AG20443 (cell line): ENCODE measurements around the gene SMIM44.
"Not testable (repeated sequence)": the region's sequence is repeated elsewhere in the genome, so short reads cannot be mapped to it uniquely, and the experiment has no call there.

ENCODE experiments used
- DNase-seq: peaks from one replicate; pipeline ENCODE4 v3.0.0; 2012; ENCODE audit warnings: low spot score, mixed read lengths

SMIM44 gene

DNA sequence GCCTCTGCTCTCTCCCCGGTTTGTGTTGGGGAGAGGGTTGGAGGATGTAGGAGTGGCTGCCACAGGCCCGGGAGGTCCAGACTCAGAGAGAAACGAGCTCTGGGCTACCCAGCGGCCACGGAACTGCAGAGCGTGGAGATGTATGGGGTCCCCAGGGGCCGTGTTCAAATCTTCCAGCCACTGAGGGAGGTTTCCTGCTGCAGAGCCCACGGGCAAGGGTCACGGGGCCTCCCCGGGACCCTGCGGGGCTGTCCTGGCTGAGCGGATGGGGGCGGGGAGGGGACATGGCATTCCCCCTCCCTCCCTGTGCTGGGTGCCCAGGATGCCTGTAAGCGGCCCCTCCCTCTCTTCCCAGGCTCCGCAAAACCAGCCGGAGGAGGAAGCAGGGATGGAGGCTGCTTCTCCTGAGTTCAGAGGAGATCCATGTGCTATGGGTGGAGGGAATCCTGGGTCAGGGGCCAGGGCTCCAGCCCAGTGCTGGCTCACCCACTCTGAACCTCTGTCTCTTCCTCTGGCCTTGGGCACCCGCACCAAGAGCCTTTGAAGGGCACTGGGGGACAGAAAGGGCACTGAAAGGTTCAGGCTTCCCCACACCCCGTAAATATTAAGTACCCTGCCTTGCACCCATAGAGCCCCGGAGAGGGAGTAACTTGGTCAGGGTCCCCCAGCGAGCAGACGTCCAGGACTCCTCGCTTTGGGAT, 25.6 kb downstream of the SMIM44 start:
- DNase-seq: no peak

DNA sequence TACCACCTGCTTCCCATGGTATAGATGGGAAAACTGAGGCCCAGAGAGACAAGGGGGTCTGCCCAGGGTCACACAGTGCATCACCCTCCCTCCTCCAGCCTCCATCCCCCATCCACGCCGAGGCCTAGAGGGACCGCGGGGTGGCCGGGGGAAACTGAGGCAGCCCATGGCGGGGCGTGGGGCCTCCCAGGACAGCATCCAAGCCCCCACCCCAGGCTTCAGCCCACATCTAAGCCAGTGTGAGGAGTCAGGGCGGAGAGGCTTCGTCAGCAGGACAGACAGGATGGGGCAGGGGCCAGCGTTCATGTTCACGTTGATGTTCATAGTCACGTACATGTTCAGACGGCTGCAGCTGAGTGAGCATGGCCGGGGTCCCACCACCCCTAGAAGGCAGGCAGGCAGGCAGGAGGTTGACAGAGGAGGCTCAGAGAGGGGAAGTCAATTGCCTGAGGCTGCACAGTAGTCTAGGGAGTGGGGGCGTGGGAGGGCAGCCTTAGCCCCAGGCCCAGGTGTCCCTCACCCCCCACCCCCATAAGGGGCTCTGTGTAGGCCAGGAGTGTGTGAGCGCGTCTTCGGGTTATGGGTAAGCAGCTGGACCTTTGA, 26.2 kb downstream of the SMIM44 start:
- DNase-seq: no peak

GRCh38 chr19:3455960-3456601, 27.2 kb downstream of the SMIM44 start:
- no peak for DNase-seq

DNA sequence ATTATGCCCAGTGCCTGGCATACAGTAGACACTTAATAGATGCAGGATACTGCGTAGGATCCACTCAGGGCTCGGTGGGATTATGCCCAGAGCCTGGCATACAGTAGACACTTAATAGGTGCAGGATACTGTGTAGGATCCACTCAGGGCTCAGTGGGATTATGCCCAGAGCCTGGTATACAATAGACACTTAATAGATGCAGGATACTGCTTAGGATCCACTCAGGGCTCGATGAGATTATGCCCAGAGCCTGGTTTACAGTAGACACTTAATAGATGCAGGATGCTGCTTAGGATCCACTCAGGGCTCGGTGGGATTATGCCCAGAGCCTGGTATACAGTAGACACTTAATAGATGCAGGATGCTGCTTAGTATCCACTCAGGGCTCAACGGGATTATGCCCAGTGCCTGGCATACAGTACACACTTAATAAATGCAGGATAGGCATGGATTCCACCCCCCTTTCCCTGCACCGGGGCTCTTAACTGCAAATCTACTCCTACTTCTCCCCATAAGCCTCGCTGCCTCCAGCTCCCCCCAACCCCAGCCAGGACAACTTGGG, 27.8 kb downstream of the SMIM44 start:
- DNase-seq: no peak

DNA sequence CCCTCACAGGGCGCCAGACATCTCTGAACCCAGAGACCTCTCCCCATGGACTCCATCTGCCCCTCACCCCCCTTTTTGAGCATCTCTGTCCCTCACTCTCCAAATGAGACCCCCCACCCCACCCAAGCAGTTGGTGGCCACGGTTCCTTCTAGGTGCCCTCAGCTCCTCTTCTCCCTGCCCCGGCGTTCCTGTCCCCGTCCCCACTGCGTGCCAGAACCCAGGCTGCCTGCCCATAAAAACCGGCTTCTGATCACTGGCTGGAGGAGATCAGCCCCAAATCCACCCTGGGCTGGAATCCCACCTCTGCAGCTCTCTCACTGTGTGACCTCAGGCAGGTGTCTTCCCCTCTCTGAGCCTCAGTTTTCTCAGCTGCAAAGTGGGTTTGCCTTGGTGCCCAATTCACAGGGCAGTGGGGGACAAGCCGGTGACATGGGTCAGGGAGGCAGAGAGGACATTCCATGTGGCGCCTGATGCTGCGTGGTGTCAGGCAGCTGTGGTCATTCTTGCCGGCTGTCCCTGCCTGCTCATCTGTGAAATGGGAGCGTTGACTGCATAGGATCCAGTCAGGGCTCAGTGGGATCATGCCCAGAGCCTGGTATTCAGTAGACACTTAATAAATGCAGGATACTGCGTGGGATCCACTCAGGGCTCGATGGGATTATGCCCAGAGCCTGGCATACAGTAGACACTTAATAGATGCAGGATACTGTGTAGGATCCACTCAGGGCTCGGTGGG, 28.4 kb downstream of the SMIM44 start:
- no peak for DNase-seq

DNA sequence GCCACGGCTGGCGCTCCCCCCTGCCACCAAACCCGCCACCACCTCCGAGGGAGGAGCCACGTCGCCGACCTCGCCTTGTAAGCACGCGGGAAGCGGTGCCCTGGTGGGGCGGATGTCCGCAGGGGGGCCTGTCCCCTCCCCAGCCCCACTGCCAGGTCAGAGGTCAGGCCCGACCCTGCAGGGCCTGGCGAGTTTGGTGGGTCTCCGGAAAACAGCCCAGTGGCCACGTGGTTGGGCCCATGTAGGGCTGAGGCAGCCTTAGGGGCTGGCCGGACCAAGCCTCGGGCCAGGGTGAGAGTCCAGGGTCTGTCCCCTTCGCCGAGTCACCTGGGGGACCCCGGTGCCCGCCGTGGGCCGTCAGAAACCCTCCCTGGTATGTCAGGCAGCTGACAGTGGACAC, 29.4 kb downstream of the SMIM44 start:
- DNase-seq: no peak

- not testable (repeated sequence) for DNase-seq
Measured at GRCh38 chr19:3452942-3453214, 30.4 kb downstream of the SMIM44 start.

GRCh38 chr19:3452171-3452941, 30.9 kb downstream of the SMIM44 start:
- no peak for DNase-seq

DNA sequence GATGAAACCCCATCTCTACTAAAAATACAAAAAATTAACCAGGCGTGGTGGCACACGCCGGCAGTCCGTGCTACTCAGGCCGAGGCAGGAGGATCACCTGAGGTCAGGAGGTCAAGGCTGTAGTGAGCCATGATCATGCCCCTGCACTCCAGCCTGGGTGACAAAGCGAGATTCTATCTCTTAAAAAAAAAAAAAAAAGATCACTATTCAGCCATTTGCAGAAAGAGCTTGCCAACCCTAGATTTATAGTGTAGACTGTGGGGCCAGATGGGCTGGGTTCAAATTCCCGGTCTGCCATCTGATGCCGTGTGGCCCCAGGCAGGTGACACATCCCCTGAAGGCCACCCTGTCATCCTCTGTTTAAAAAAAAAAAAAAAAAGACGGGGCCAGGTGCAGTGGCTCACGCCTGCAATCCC, 31.8 kb downstream of the SMIM44 start:
- no peak for DNase-seq

DNA sequence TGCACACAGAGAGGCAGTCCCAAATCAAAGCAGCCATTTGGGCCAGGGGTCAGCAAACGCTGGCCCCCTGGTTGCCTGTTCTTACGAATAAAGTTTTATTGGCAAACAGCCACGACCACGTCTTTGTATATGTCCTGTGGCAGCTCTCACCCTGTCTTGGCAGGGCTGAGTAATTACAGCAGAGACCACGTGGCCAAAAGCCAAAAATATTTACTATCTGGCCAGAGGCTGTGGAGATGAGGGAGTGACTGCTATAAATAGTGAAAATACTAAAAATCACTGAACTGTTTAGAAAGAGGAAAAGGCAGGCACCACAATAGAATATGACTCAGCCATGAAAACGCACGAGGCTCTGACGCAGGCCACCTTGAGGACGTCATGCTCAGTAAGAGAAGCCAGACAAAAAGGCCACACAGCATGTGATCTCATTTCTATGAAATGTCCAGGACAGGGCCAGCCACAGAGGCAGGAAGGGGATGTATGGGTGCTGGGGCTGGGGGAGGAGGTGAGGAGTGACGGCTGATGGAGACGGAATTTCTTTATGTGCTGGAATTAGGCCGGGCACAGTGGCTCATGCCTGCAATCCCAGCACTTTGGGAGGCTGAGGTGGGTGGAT, 32.3 kb downstream of the SMIM44 start:
- peak; percentile 89 for DNase-seq

DNA sequence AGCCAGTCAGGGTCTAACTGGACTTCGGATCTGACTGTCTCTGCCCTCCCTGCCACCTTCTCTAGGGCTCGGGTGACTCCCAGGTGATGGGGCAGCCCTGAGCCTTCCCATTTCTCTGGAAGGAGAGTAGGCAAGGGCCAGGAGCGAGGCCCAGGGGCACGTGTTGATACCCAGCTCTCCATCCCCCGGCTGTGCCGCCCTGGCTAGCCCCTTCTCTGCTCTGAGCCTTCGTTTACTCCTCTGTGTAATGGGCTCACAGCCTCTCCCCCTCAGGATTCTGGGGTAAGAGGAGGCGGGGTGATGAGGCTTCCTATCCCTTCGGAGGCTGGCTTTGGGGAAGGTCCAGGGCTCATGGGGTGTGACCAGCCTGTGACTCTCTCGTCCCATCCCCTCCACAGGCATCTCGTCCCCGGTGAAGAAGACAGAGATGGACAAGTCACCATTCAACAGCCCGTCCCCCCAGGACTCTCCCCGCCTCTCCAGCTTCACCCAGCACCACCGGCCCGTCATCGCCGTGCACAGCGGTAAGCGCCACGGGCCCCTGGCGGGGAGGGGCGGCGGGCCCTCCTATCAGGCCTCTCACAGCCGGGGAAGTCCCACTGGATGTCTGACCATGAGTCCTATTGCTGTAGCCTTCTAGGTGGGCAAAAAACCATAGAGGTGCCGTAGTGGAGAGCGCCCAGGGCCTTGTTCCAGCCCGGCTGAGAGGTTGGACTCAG, 34.5 kb downstream of the SMIM44 start:
- no peak for DNase-seq

DNA sequence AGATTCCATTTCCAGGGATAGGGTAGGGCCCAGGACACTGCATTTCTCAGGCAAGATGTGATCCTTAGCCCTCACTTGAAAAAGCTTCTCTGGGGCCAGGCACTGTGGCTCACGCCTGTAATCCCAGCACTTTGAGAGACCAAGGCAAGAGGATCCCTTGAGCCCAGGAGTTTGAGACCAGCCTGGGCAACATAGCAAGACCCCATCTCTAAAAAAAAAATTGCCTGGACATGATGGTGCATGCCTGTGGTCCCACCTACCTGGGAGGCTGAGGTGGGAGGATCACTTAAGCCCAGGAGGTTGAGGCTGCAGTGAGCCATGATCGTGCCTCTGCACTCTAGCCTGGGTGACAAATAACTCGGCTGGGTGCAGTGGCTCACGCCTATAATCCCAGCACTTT, 36.6 kb downstream of the SMIM44 start:
- DNase-seq: not testable (repeated sequence)

GRCh38 chr19:3444695-3445234, 38.5 kb downstream of the SMIM44 start:
- DNase-seq: no peak

- no peak for DNase-seq
Measured at GRCh38 chr19:3443840-3444694, 39.2 kb downstream of the SMIM44 start.

GRCh38 chr19:3442487-3443071, 40.7 kb downstream of the SMIM44 start:
- no peak for DNase-seq

- no peak for DNase-seq
Measured at GRCh38 chr19:3441986-3442329, 41.3 kb downstream of the SMIM44 start.

DNA sequence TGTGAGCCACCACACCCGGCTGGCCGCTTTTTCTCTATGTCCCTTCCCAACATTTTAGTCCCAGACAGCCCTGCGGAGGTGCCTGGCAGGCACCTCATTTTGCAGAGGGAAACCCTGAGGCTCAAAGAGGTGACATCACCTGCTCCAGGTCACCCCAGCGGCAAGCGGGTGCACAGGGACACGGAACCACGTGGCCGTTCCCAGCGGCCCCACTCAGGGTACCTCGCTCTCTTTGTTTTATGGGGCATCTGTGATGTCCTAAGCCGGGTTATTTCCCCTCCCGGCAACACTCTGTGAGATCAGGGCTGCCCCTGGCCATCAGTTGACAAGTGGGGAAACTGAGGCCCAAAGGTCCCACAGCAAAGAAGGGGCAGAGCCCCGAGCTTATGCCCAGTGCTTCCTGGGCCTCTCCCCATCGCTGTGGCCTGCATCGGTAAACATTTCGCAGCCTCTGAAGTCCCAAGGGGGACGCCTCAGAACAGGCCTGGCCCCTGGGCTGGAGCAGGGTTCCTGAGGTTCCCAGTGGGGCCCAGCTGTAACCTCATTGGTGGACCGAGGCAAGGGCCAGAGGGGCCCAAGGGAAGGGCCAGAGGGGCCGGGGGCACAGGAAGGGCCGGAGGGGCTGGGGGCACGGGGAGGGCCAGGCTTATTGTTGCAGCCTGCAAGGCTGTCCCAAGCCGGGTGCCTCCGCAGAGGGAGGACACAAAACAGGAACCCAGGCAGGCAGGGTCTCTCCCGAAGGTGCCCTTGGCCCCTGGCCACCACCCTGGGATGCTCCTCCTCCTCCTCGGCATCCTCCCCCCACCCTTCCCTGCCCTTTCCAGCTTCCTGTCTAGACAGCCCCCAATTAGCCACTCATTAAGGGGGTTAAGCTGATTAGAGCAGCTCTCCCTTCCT, 41.9 kb downstream of the SMIM44 start:
- no peak for DNase-seq

GRCh38 chr19:3440082-3440481, 43.2 kb downstream of the SMIM44 start:
- DNase-seq: peak; percentile 43
